Lung (tissue), 12 donors: ENCODE data around the gene MED27. TPM values are rescaled to one million over a fixed set of nuclear protein-coding genes. Genes with fewer than 3 reads are reported as not detected.

Experiments used
- ATAC-seq: fragments of 200-7000 bp; cut with Tn5 transposase; one replicate; pipeline ENCODE4 v1.9.1; 2020; ENCODE audit warnings: moderate number of reproducible peaks; ENCODE audit not compliant: insufficient read depth, low FRiP score
- DNase-seq, 3 donors: peaks; one replicate each; pipeline ENCODE4 v3.0.0-alpha.2; 2013 to 2017
- H3K27ac ChIP-seq, 2 donors: one replicate each; pipeline ENCODE4 v1.5.1; 2013; ENCODE audit warnings: mild to moderate bottlenecking in 2 of 2, moderate library complexity in 2 of 2, control low read depth in 1 of 2, inconsistent platforms in 1 of 2, low read depth in 1 of 2, low read length in 1 of 2
- H3K27me3 ChIP-seq, 3 donors: one replicate each; pipeline ENCODE4 v1.5.1; 2013; ENCODE audit warnings: low read length in 2 of 3; ENCODE audit not compliant: control insufficient read depth in 3 of 3, insufficient read depth in 3 of 3
- H3K36me3 ChIP-seq, 4 donors: one replicate each; pipeline ENCODE4 v1.5.1; 2013; ENCODE audit warnings: low read length in 4 of 4, mild to moderate bottlenecking in 1 of 4, moderate library complexity in 1 of 4; ENCODE audit not compliant: control insufficient read depth in 4 of 4, insufficient read depth in 4 of 4
- H3K4me1 ChIP-seq, 5 donors: one replicate each; pipeline ENCODE4 v1.5.1; 2013; ENCODE audit warnings: low read length in 5 of 5, mild to moderate bottlenecking in 2 of 5, moderate library complexity in 1 of 5; ENCODE audit not compliant: control insufficient read depth in 5 of 5, insufficient read depth in 5 of 5
- H3K4me3 ChIP-seq: one replicate; pipeline ENCODE4 v1.5.1; 2013; ENCODE audit warnings: mild to moderate bottlenecking, control low read depth, moderate library complexity
- H3K9ac ChIP-seq, 2 donors: one replicate each; pipeline ENCODE4 v1.5.1; 2013; ENCODE audit warnings: low read length in 2 of 2, control low read depth in 1 of 2; ENCODE audit not compliant: insufficient read depth in 1 of 2
- H3K9me3 ChIP-seq, 4 donors: one replicate each; pipeline ENCODE4 v1.5.1; 2013; ENCODE audit warnings: low read length in 3 of 4, mild to moderate bottlenecking in 1 of 4, moderate library complexity in 1 of 4; ENCODE audit not compliant: control insufficient read depth in 4 of 4, insufficient read depth in 3 of 4
- CTCF ChIP-seq: IDR thresholded peaks from 2 replicates; pipeline ENCODE4 v1.5.1; 2012; ENCODE audit warnings: mild to moderate bottlenecking; ENCODE audit errors: control extremely low read depth, extremely low read depth
- WGBS, 2 donors: extraction: QIAGEN DNeasy Blood & Tissue Kit; methylation state at CpG; one replicate each; pipeline ENCODE4 v1.1.7; 2013; 5-methylcytosine and 5-hydroxymethylcytosine counted together
- polyA plus RNA-seq, 2 donors: library from polyadenylated mRNA; stranded (reverse); fragments of 200-250 nt; gene quantifications; one replicate each; pipeline ENCODE4 v1.2.1, GENCODE V29; 2013
- total RNA-seq, 2 donors: library from RNA; depleted of rRNA in 1 of 2; stranded (reverse); fragments of >200 nt in 1 of 2; gene quantifications; one replicate each; pipeline ENCODE4 v1.2.1, GENCODE V29; 2014 to 2021
- donor health status: control.
- donor health status: control.
- donor health status: Bipolar disorder and iron deficiency.
- donor health status: healthy.
- donor health status: DM: yes; HTN: yes; CAD: no.

MED27 gene
- total and polyA plus RNA-seq, 4 donors = 9.8 to 22.3 (median 16.7) TPM

DNA sequence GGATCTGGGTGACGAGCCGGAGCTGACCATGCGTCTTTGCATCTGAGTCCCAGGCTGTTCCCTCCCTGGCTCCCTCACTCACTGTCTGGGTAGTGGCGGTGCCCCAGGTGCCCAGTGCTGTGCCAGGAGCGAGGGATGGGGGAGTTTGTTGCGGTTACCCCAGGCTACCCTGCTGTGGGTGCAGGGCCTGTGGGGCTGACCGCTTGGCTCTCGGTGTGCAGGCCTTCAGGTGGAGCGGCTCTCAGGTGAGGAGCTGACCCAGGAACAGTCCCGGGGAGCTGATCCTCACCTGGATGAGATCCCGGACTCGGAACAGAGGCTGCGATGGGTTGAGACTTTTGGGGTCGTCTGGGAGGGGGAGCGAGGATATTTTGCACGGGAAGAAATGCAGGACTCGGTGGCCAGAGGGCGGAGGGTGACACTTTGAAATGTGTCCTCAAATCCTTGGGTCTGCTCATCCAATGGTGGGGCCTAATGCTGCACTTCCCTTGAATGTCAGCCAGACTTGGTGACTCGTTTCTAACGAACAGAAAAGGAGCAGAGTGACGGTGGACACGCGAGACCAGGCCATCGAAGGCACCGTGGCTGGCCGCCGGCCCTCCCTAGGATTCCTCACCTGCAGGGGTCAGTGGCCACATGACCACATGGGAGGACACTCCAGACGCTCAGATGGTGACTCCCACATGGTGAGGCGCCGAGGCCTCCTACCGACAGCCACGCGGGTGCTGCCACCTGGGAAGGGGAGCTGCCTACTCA is 235.5 kb downstream of the MED27 start:
- peaks cover 0 to 6% (median 0%) of the 10 kb centered on the region in 3 donors for H3K27me3 ChIP-seq
- WGBS, 2 donors = 86 to 92% methylated on average over 33 of the region's 33 CpGs
- no peak overlapping the region for H3K9ac ChIP-seq
- H3K4me3 ChIP-seq = no peak overlapping the region
- H3K36me3 ChIP-seq = no peaks in the 10 kb centered on the region
- H3K4me1 ChIP-seq = no peaks in the 10 kb centered on the region
- H3K9me3 ChIP-seq = peaks cover 0 to 2% (median under 1%) of the 10 kb centered on the region in 4 donors
- TF ChIP-seq CTCF = no peak
- H3K27ac ChIP-seq = no peak overlapping the region
- DNase-seq (no peak), ATAC-seq (no peak)

DNA sequence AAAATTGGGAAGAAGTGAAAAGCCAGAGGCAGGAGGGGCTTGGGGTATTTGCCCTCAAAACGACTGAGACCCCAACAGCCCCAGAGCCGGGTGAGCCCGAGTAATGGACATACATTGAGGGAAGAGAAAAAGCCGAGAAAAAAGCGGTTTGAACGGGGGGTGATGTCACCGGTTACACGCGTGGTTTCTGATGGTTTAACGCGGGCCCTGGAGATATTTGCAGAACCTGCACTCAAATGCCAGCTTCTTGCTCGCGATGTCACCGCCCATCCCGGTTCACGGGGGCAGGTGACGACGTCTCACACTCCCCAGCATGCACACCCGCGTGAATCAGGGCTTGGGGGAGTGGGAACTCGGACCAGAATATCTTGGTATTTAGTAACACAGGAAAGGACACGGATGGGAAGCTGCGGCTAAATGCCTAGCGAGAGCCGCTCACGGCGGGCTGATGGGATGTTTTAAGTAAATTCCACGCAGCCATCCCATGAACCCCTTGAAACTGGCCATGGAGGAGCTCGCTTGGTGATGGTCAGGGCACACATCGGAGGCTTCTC is 237.8 kb downstream of the MED27 start:
- TF ChIP-seq CTCF = no peak
- Histone ChIP-seq H3K27me3 (peaks cover 0 to 8% (median 0%) of the 10 kb centered on the region in 3 donors), H3K4me3 (no peak overlapping the region), H3K9me3 (peaks cover 0 to 2% (median 0%) of the 10 kb centered on the region in 4 donors), H3K36me3 (no peaks in the 10 kb centered on the region), H3K9ac (no peak overlapping the region), H3K4me1 (no peaks in the 10 kb centered on the region), H3K27ac (no peak overlapping the region)
- ATAC-seq (no peak), DNase-seq (no peak)
- 78 to 85% methylated on average over 30 of the region's 30 CpGs for WGBS, 2 donors

- TF ChIP-seq CTCF = no peak
- WGBS, 2 donors = 87 to 91% methylated on average over 25 of the region's 25 CpGs
- Histone ChIP-seq H3K4me1 (no peaks in the 10 kb centered on the region), H3K36me3 (no peaks in the 10 kb centered on the region), H3K27ac (no peak overlapping the region), H3K27me3 (peaks cover 0 to 8% (median 0%) of the 10 kb centered on the region in 3 donors), H3K9ac (no peak overlapping the region), H3K4me3 (no peak overlapping the region), H3K9me3 (no peaks in the 10 kb centered on the region)
- ATAC-seq = no peak
- no peak for DNase-seq
These were observed 238.6 kb downstream of the MED27 start for GRCh38 chr9:131840751-131841702.
